GM12878 (cell line): ENCODE measurements around the gene ACD. TPM values are rescaled to one million over a fixed set of nuclear protein-coding genes. Genes with fewer than 3 reads are reported as not detected.
A peak's percentile ranks its signal among the peaks of the same experiment; 100 is the strongest.

Source experiments
- ATAC-seq: fragments of 200-7000 bp; cut with Tn5 transposase; 3 replicates; pipeline ENCODE4 v1.9.1; 2020; ENCODE audit warnings: mild to moderate bottlenecking, moderate library complexity
- BruUV-seq: library from RNA; stranded (reverse); fragments of 400-500 nt; replicated peaks from 2 replicates; lab custom pipeline; 2021; lab: Mats Ljungman, UMichigan
- CTCF ChIA-PET: fragments of 300-600 bp; sonication (Branson Sonifier 250); formaldehyde crosslinking; extraction: SDS; loops from one replicate; lab custom pipeline; 2021; ENCODE audit warnings: inconsistent platforms; lab: Yijun Ruan, JAX
- POLR2A ChIA-PET: fragments of 350-600 bp; formaldehyde crosslinking; extraction: SDS; loops from one replicate; lab custom pipeline; 2021; ENCODE audit warnings: inconsistent platforms; lab: Charles Lee
- RAD21 ChIA-PET: fragments of 300-600 bp; sonication (Branson Sonifier 250); formaldehyde crosslinking; loops from one replicate; lab custom pipeline; 2023; ENCODE audit warnings: antibody characterized with exemption; ENCODE audit not compliant: unreplicated experiment; lab: Charles Lee
- SMC1A ChIA-PET: fragments of 300-600 bp; sonication (Branson Sonifier 250); formaldehyde crosslinking; loops from one replicate; lab custom pipeline; 2023; ENCODE audit not compliant: unreplicated experiment, uncharacterized antibody; lab: Charles Lee
- DNase-seq: peaks from one replicate; pipeline ENCODE4 v3.0.0-alpha.2; 2011; ENCODE audit warnings: low read depth, low spot score
- FAIRE-seq: peaks from 3 replicates; lab custom pipeline; 2011; peaks lifted over from hg19 to GRCh38; lab: Jason Lieb, UNC
- H2AFZ ChIP-seq: 2 replicates; pipeline ENCODE4 v1.6.0; 2011; ENCODE audit warnings: low read depth, low read length, control low read depth; ENCODE audit not compliant: control insufficient read depth
- H3K27ac ChIP-seq: 2 replicates; pipeline ENCODE4 v1.5.1; 2011; ENCODE audit warnings: control low read depth; ENCODE audit not compliant: control insufficient read depth, insufficient read depth
- H3K27me3 ChIP-seq, 2 experiments: replicated peaks in 1 of 2; 2 replicates each; pipeline versions ENCODE4 v1.6.0 to v1.6.1; 2011; ENCODE audit warnings: low read length in 1 of 2; ENCODE audit not compliant: control insufficient read depth in 2 of 2, insufficient read depth in 2 of 2
- H3K36me3 ChIP-seq, 2 experiments: 2 replicates each; pipeline ENCODE4 v1.5.1; 2011; ENCODE audit warnings: low read length in 1 of 2; ENCODE audit not compliant: control insufficient read depth in 2 of 2, insufficient read depth in 2 of 2
- H3K4me1 ChIP-seq: 2 replicates; pipeline ENCODE4 v1.6.1; 2011; ENCODE audit warnings: mild to moderate bottlenecking, low read length, moderate library complexity, mixed read lengths; ENCODE audit not compliant: control insufficient read depth, insufficient read depth
- H3K4me2 ChIP-seq: 2 replicates; pipeline ENCODE4 v1.6.0; 2011; ENCODE audit warnings: control low read depth; ENCODE audit not compliant: control insufficient read depth, insufficient read depth
- H3K4me3 ChIP-seq: fragments of 200-600 bp; sonication (generic); 2 replicates; pipeline ENCODE4 v1.5.1; 2016
- H3K79me2 ChIP-seq: 2 replicates; pipeline ENCODE4 v1.6.0; 2011; ENCODE audit warnings: low read length; ENCODE audit not compliant: control insufficient read depth, insufficient read depth
- H3K9ac ChIP-seq: 2 replicates; pipeline ENCODE4 v1.8.0; 2011; ENCODE audit warnings: low read length, control low read depth, mixed read lengths; ENCODE audit not compliant: control insufficient read depth, insufficient read depth
- H3K9me3 ChIP-seq: replicated peaks from 3 replicates; pipeline ENCODE4 v1.5.1; 2011; ENCODE audit warnings: mild to moderate bottlenecking, low read length; ENCODE audit not compliant: control insufficient read depth, insufficient read depth
- H4K20me1 ChIP-seq: 2 replicates; pipeline ENCODE4 v1.6.0; 2011; ENCODE audit not compliant: control insufficient read depth, insufficient read depth
- ATF7 ChIP-seq: fragments of 450-650 bp; IDR thresholded peaks from 2 replicates; pipeline ENCODE4 v1.6.1; 2016; ENCODE audit warnings: low read depth, mild to moderate bottlenecking
- EGR1 ChIP-seq, 2 experiments: IDR thresholded peaks; 1 replicate in 1 of 2; 2 replicates in 1 of 2; pipeline ENCODE4 v1.6.1; 2011 to 2012; ENCODE audit warnings: low read depth in 2 of 2, low read length in 2 of 2, borderline replicate concordance in 1 of 2, mild to moderate bottlenecking in 1 of 2, moderate library complexity in 1 of 2
- EZH2 ChIP-seq: IDR thresholded peaks from 2 replicates; pipeline ENCODE4 v1.6.1; 2012; ENCODE audit warnings: low read depth, mild to moderate bottlenecking, control low read depth, inconsistent platforms, low read length, borderline replicate concordance; ENCODE audit not compliant: control insufficient read depth
- MYB ChIP-seq: fragments of 150-350 bp; IDR thresholded peaks from 2 replicates; pipeline ENCODE4 v1.6.1; 2014; ENCODE audit warnings: mild to moderate bottlenecking, low read depth, low read length, borderline replicate concordance
- MYC ChIP-seq: IDR thresholded peaks from 2 replicates; pipeline ENCODE4 v1.6.1; 2011; ENCODE audit warnings: mild to moderate bottlenecking, low read length, moderate library complexity, inconsistent platforms; ENCODE audit not compliant: insufficient read depth, insufficient replicate concordance, insufficient read length, severe bottlenecking
- NKRF ChIP-seq: fragments of 450-650 bp; conservative IDR thresholded peaks from 2 replicates; pipeline ENCODE4 v1.6.1; 2017; ENCODE audit warnings: mild to moderate bottlenecking, moderate library complexity
- PAX5 ChIP-seq: IDR thresholded peaks from 2 replicates; pipeline ENCODE4 v1.6.1; 2011; ENCODE audit warnings: low read depth, low read length, borderline replicate concordance
- PKNOX1 ChIP-seq: fragments of 450-650 bp; IDR thresholded peaks from 2 replicates; pipeline ENCODE4 v1.6.1; 2016; ENCODE audit warnings: mild to moderate bottlenecking
- SREBF1 ChIP-seq: IDR thresholded peaks from 2 replicates; pipeline ENCODE4 v1.6.1; 2012; ENCODE audit warnings: mild to moderate bottlenecking, low read length
- SRF ChIP-seq, 2 experiments: IDR thresholded peaks; 2 replicates each; pipeline ENCODE4 v1.6.1; 2011; ENCODE audit warnings: low read depth in 2 of 2, low read length in 2 of 2, mild to moderate bottlenecking in 1 of 2, moderate library complexity in 1 of 2
- STAT1 ChIP-seq: fragments of 450-650 bp; conservative IDR thresholded peaks from 2 replicates; pipeline ENCODE4 v1.6.1; 2014; ENCODE audit warnings: antibody characterized with exemption, mild to moderate bottlenecking
- TBL1XR1 ChIP-seq: IDR thresholded peaks from 2 replicates; pipeline ENCODE4 v1.6.1; 2012; ENCODE audit warnings: low read depth, low read length, improper control_type of control experiment
- YBX1 ChIP-seq: fragments of 450-650 bp; IDR thresholded peaks from 2 replicates; pipeline ENCODE4 v1.6.1; 2016; ENCODE audit warnings: antibody characterized with exemption
- ZBTB4 ChIP-seq: fragments of 450-650 bp; formaldehyde crosslinking; IDR thresholded peaks from 2 replicates; pipeline ENCODE4 v1.4.0; 2022; ENCODE audit warnings: mild to moderate bottlenecking, moderate library complexity
- ZNF384 ChIP-seq: IDR thresholded peaks from 2 replicates; pipeline ENCODE4 v1.6.1; 2012; ENCODE audit warnings: low read depth, mild to moderate bottlenecking, low read length, improper control_type of control experiment, borderline replicate concordance
- WGBS: methylation state at CpG from one replicate; pipeline ENCODE4 v1.1.6; 2016; ENCODE audit warnings: low lambda C conversion rate; ENCODE audit not compliant: insufficient replicate concordance, insufficient coverage; ENCODE audit errors: missing lambda C conversion rate; 5-methylcytosine and 5-hydroxymethylcytosine counted together
- in situ Hi-C: fragments of 300-500 bp; cut with MboI; formaldehyde crosslinking; loops from 9 replicates; pipeline ENCODE4 v1.14.3; 2018; ENCODE audit warnings: mixed read lengths
- intact Hi-C: fragments of 100-400 bp; cut with micrococcal nuclease; formaldehyde crosslinking; loops from one replicate; pipeline ENCODE4 v1.14.2; 2022; ENCODE audit not compliant: unreplicated experiment
- polyA plus RNA-seq, 11 experiments: library from polyadenylated mRNA; depleted of rRNA in 4 of 11; unstranded in 6 of 11; stranded (reverse) in 5 of 11; fragments of >200 nt; fragmentation: Nextera tagmentation in 4 of 11; fragmentation: Illumina TruSeq in 1 of 11; extraction: Ambion mirVana in 4 of 11; extraction: Trizol in 1 of 11; gene quantifications; 1 replicate in 1 of 11; 2 replicates in 10 of 11; pipeline versions ENCODE4 v1.2.1 to v1.2.3, GENCODE V29; 2011 to 2016; ENCODE audit warnings: inconsistent platforms in 2 of 11, missing spikeins in 2 of 11, low read depth in 1 of 11
- total RNA-seq, 4 experiments: library from RNA; depleted of rRNA in 3 of 4; stranded (reverse); fragments of >200 nt in 3 of 4; fragmentation: Illumina TruSeq in 1 of 4; extraction: Trizol in 1 of 4; gene quantifications; 2 replicates each; pipeline versions ENCODE4 v1.2.1 to v1.2.3, GENCODE V29; 2013 to 2021

The ACD gene
- total and polyA plus RNA-seq, 10 of the 15 experiments (the other 5 are each of a cell fraction or from before 2014, with no cell fraction given) = 2.9 to 46.7 (median 23.9) TPM

GRCh38 chr16:67685388-67686112 lies 25.5 kb upstream of the ACD start:
- ChIA-PET SMC1A (interaction anchor here (0.9 to 1.7 kb wide), 4 partner anchors 12 to 228 kb away, joined by 3 to 6 read pairs (median 3); partner anchors contain the start of gene GFOD2), RAD21 (interaction anchor here (0.7 to 1.2 kb wide), 2 partner anchors 13 to 33 kb away, joined by 5 to 6 read pairs; no protein-coding TSS in a partner anchor), POLR2A (interaction anchor here (0.6 to 1.4 kb wide), 4 partner anchors 13 to 116 kb away, joined by 3 to 5 read pairs (median 4); no protein-coding TSS in a partner anchor), CTCF (interaction anchor here (0.9 to 2.0 kb wide), 4 partner anchors 13 to 165 kb away, joined by 3 to 7 read pairs (median 3); partner anchors contain the start of genes C16orf86 and ENKD1)
- DNase-seq (no peak), ATAC-seq (peak; percentile 88), FAIRE-seq (no peak)
- Histone ChIP-seq H3K9ac (no peak overlapping the region; the same call in 1 of the 2 replicates), H3K4me1 (peaks cover 5% of the 10 kb centered on the region), H3K4me3 (no peak overlapping the region), H3K27me3 (no peaks in the 10 kb centered on the region), H2AFZ (peak overlapping the region; percentile 35; the same call in 1 of the 2 replicates), H3K36me3 (peaks cover 0 to 8% of the 10 kb centered on the region in 2 experiments; a peak in 3 of 4 replicates), H3K79me2 (no peaks in the 10 kb centered on the region), H4K20me1 (no peaks in the 10 kb centered on the region), H3K4me2 (peak overlapping the region; percentile 26; the same call in 1 of the 2 replicates), H3K9me3 (no peaks in the 10 kb centered on the region), H3K27ac (no peak overlapping the region; the same call in 1 of the 2 replicates)
- intact Hi-C loops = no loop called here
- no TSS peak for BruUV-seq
- in situ Hi-C loops = no loop called here
- WGBS = 40% methylated on average over 17 of the region's 17 CpGs
- TF ChIP-seq EGR1 (IDR thresholded peaks at IDR 0.05; ENCODE audit: borderline replicate concordance in 1 of 2, low read depth in 2 of 2, low read length in 2 of 2) (no peak), MYC (no peak), STAT1 (no peak), SREBF1 (no peak), ZNF384 (peak; percentile 63; the same call in 1 of the 2 replicates), MYB (no peak), NKRF (no peak), PKNOX1 (no peak), ATF7 (no peak), TBL1XR1 (no peak), YBX1 (no peak), SRF (IDR thresholded peaks at IDR 0.05; ENCODE audit: low read depth in 2 of 2, low read length in 2 of 2) (no peak), ZBTB4 (CRISPR knock-in tag) (no peak), EZH2 (no peak), PAX5 (peak; percentile 76)
